WTC11 (cell line): Measurements from ENCODE around the gene CXCR5. TPM values are rescaled to one million over a fixed set of nuclear protein-coding genes. Genes with fewer than 3 reads are reported as not detected.

ENCODE experiments used
- ATAC-seq: fragments of 200-7000 bp; cut with Tn5 transposase; 2 replicates; pipeline ENCODE4 v1.10.0; 2021; ENCODE audit warnings: mild to moderate bottlenecking, moderate library complexity
- CTCF ChIA-PET: fragments of 300-600 bp; sonication (Branson Sonifier 250); formaldehyde crosslinking; loops from one replicate; lab custom pipeline; 2021; ENCODE audit warnings: antibody characterized with exemption; lab: Charles Lee
- POLR2A ChIA-PET: fragments of 350-600 bp; sonication (Branson Sonifier 250); formaldehyde crosslinking; loops from one replicate; lab custom pipeline; 2021; ENCODE audit warnings: antibody characterized with exemption; lab: Charles Lee
- DNase-seq: peaks from one replicate; pipeline ENCODE4 v3.0.0; 2021; ENCODE audit warnings: low spot score
- H3K27ac Mint-ChIP-seq: 2 replicates; pipeline ENCODE4 v1.8.0; 2021; ENCODE audit warnings: mixed read lengths
- H3K27me3 Mint-ChIP-seq: 2 replicates; pipeline ENCODE4 v1.8.0; 2021; ENCODE audit warnings: low read depth, mild to moderate bottlenecking, moderate library complexity, mixed read lengths
- H3K36me3 Mint-ChIP-seq: 2 replicates; pipeline ENCODE4 v1.8.0; 2021; ENCODE audit warnings: mixed read lengths
- H3K4me1 Mint-ChIP-seq: 2 replicates; pipeline ENCODE4 v1.8.0; 2022; ENCODE audit warnings: mixed read lengths
- H3K4me3 Mint-ChIP-seq: 2 replicates; pipeline ENCODE4 v1.8.0; 2021; ENCODE audit warnings: mild to moderate bottlenecking, moderate library complexity, mixed read lengths
- H3K9me3 Mint-ChIP-seq: 2 replicates; pipeline ENCODE4 v1.8.0; 2021; ENCODE audit warnings: mixed read lengths
- AR ChIP-seq: fragments of 250-450 bp; sonication (Bioruptor Pico); IDR thresholded peaks from 2 replicates; pipeline ENCODE4 v1.9.0; 2021; ENCODE audit warnings: mild to moderate bottlenecking
- ARID4B ChIP-seq: sonication (generic); formaldehyde crosslinking; IDR thresholded peaks from 2 replicates; pipeline ENCODE4 v1.8.0; 2023; ENCODE audit warnings: missing genetic modification reagents, mild to moderate bottlenecking, borderline replicate concordance
- CBFB ChIP-seq: sonication (generic); formaldehyde crosslinking; IDR thresholded peaks from 2 replicates; pipeline ENCODE4 v1.8.1; 2022; ENCODE audit warnings: mild to moderate bottlenecking, low read depth, missing genetic modification reagents
- CREB1 ChIP-seq: sonication (generic); formaldehyde crosslinking; IDR thresholded peaks from 2 replicates; pipeline ENCODE4 v1.8.0; 2023; ENCODE audit warnings: mild to moderate bottlenecking, missing genetic modification reagents
- E2F4 ChIP-seq: sonication (generic); formaldehyde crosslinking; IDR thresholded peaks from 2 replicates; pipeline ENCODE4 v1.8.1; 2022; ENCODE audit warnings: low read depth, mild to moderate bottlenecking, moderate library complexity, missing genetic modification reagents, borderline replicate concordance
- FOXP1 ChIP-seq: sonication (generic); formaldehyde crosslinking; IDR thresholded peaks from 2 replicates; pipeline ENCODE4 v1.8.0; 2022; ENCODE audit warnings: missing genetic modification reagents, mild to moderate bottlenecking, moderate library complexity, borderline replicate concordance
- GTF2I ChIP-seq: fragments of 250-450 bp; sonication (Bioruptor Pico); conservative IDR thresholded peaks from 2 replicates; pipeline ENCODE4 v1.4.0; 2021; ENCODE audit warnings: mild to moderate bottlenecking
- MYBL2 ChIP-seq: sonication (generic); formaldehyde crosslinking; IDR thresholded peaks from 2 replicates; pipeline ENCODE4 v1.8.1; 2023; ENCODE audit warnings: mild to moderate bottlenecking, moderate library complexity, missing genetic modification reagents
- NR2C2 ChIP-seq: sonication (generic); formaldehyde crosslinking; IDR thresholded peaks from 2 replicates; pipeline ENCODE4 v1.8.0; 2022; ENCODE audit warnings: mild to moderate bottlenecking, missing genetic modification reagents
- PRRX2 ChIP-seq: fragments of 250-450 bp; sonication (Bioruptor Pico); IDR thresholded peaks from 2 replicates; pipeline ENCODE4 v1.8.0; 2021; ENCODE audit warnings: mild to moderate bottlenecking
- ZNF219 ChIP-seq: sonication (generic); formaldehyde crosslinking; IDR thresholded peaks from 2 replicates; pipeline ENCODE4 v1.8.0; 2023; ENCODE audit warnings: missing genetic modification reagents, mild to moderate bottlenecking, borderline replicate concordance
- ZNF281 ChIP-seq: sonication (generic); formaldehyde crosslinking; IDR thresholded peaks from 2 replicates; pipeline ENCODE4 v1.8.0; 2023; ENCODE audit warnings: mild to moderate bottlenecking, missing genetic modification reagents
- ZNF425 ChIP-seq: fragments of 250-450 bp; sonication (Bioruptor Pico); conservative IDR thresholded peaks from 2 replicates; pipeline ENCODE4 v1.9.0; 2021; ENCODE audit warnings: mild to moderate bottlenecking
- ZNF532 ChIP-seq: fragments of 250-450 bp; sonication (Bioruptor Pico); IDR thresholded peaks from 2 replicates; pipeline ENCODE4 v1.9.0; 2021; ENCODE audit warnings: mild to moderate bottlenecking, borderline replicate concordance
- total RNA-seq: library from RNA; stranded (reverse); gene quantifications from 3 replicates; pipeline ENCODE4 v1.2.3, GENCODE V29; 2021

The CXCR5 gene
- total RNA-seq, 1 experiment from 2014 or later, result 0.07 TPM

- no peak for ATAC-seq
- peak overlapping the region; percentile 99 for H3K27ac Mint-ChIP-seq
- DNase-seq, result no peak
- peak overlapping the region; percentile 72 for H3K4me3 Mint-ChIP-seq
- TF ChIP-seq ZNF281 (CRISPR knock-in tag) (0 out of 2 replicates have a peak, but pooled peaks have one; percentile 7), CREB1 (no peak), FOXP1 (CRISPR knock-in tag) (no peak), ZNF219 (CRISPR knock-in tag) (0 out of 2 replicates have a peak, but pooled peaks have one; percentile 25), AR (no peak), MYBL2 (CRISPR knock-in tag) (no peak), GTF2I (CRISPR knock-in tag) (no peak), E2F4 (CRISPR knock-in tag) (no peak), NR2C2 (no peak), PRRX2 (CRISPR knock-in tag) (no peak), CBFB (CRISPR knock-in tag) (no peak), ZNF425 (CRISPR knock-in tag) (no peak), ARID4B (CRISPR knock-in tag) (0 out of 2 replicates have a peak, but pooled peaks have one; percentile 27), ZNF532 (CRISPR knock-in tag) (no peak)
- no peaks in the 10 kb centered on the region for H3K27me3 Mint-ChIP-seq
- no peaks in the 10 kb centered on the region for H3K9me3 Mint-ChIP-seq
- H3K36me3 Mint-ChIP-seq, result no peaks in the 10 kb centered on the region
- ChIA-PET POLR2A (interaction anchor here (0.8 to 6.9 kb wide), 9 partner anchors 10 to 291 kb away, joined by 3 to 76 read pairs (median 4); partner anchors contain the start of genes CENATAC and DDX6), CTCF (interaction anchor here (0.7 to 5.9 kb wide), 9 partner anchors 45 to 425 kb away, joined by 3 to 26 read pairs (median 4); partner anchors contain the start of genes DDX6 and SLC37A4)
- peaks cover 80% of the 10 kb centered on the region for H3K4me1 Mint-ChIP-seq
Observed at GRCh38 chr11:118912742-118913410, 29.2 kb downstream of the CXCR5 start.
